ENCODE measurements around the gene NRAP.

NRAP gene

DNA sequence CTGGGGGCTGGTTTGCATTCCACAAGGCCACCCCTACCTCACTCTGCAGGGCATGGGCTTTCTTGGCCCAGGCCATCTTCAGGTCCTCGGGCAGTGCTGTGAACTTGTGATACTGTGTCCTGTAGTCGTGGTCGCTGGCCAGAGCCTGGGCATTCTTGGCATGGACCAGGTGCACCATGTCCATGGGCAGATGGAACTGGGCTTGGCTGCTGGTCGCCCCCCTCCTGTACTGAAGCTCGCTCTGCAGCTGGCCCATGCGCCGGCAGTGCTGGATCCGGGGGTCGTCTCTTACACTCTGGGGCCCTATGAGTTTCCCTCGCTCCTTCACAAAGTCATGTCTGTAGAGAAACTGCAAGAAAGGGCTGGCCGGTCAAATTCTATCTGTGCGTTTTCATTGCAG lies 59.3 kb downstream of the NRAP start:
- DNase-seq = no peak

DNA sequence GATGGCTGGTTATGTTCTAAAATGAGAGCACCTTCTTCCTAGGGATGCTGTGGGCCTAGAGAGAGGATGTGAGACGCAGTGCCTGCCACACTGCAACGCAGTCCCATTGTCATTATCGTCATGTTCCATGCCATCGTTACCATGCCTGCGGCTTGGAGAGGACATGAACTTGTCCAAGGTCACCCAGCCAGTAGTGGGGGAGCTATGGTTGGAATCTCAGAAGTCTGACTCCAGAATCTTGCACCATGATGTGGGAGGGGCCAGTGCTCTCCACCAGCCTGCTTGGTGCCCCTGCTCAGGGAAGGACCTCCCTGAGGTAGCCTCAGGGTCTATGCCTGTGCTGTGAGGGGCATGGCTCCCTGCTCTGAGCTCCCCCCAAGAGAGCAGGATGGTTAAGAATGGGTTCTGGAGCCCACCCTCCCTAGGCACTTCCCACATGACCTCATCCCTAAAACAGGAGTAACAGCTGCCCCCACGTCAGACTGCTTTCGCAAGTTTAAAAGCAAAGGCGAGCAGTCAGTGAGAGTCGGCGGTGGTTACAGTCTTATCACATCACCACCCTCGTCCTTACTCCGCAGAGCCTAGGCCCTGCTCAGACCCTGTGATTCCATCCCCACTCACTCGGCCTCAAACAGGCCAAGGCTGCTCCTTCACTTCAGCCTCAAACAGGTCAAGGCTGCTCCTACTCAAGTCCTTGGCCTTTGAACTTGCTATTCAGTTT lies 60.6 kb downstream of the NRAP start:
- no peak for DNase-seq

DNA sequence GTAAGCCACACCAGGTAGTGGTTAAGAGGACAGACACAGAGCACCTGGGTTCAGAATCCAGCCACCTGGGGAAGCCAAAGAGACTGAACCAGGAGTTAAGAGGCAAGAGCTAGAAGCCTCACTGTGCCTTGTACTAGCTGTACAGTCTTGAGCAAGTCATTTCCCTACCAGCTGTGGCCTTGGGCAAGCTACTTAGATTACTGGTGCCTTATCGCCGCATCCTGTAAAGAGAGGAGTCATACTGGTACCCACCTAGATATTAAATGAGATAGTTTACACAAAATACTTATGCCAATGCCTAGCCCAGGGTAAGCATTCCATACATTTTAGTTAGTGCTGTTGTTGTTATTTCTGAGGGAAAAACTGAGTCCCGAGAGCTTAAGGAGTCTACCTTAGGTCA lies 63.3 kb downstream of the NRAP start:
- no peak for DNase-seq

DNA sequence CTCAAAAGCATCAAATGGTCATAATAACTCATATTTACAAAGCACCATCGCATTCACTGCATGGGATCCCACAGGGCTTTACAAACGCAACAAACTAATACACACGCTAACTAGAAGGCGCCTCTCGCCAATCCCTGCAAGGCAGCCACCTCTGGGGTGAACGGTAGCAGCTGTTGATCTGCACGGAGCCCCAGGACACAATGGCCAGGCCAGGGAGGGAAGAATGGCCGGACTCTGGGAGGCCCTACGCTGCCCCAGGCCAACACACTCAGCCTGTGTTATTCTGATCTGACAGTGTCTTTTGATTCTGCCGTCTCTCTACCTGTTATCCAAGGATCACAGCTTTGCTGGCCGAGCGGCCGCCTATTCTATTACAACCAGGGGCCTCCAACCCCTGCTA lies 69.2 kb downstream of the NRAP start:
- DNase-seq = no peak

DNA sequence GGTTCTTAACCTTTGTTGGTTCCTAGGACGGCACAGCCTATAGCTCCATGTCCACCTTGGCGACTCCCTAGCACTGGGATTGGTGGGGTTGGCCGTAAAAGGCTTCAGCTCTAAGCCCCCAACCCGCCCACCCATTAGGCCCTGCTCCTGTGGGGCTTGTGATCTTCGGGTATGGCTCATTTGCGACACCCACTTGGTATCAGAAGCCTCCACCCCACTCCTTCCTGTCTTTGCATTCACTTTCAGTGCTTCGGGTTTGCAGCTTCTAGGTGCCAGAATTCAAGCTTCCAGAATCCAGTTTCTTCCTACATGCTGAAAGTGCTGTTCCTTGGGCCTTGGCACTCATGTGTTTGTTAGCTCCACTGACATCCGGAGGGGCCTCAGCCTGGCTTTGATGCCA lies 71.5 kb downstream of the NRAP start:
- DNase-seq = no peak

DNA sequence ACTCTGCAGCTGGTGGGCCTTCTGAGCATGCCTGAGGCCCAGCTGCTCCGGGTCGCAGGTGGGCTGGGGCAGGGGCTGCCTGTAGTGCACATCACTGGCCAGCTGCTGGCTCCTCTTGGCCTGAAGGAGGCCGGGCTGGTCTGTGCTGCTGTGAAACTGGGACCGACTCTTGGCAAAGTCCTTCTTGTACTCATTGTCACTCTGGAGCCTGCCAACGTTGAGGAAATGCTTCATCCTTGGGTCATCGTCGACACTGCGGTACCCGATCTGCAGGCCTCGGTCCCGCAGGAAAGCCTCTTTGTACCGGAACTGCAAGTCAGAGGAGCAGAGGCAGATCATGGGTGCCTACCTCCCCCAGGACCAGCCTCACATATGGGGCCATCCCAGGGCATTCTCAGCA lies 73.3 kb downstream of the NRAP start:
- no peak for DNase-seq

DNA sequence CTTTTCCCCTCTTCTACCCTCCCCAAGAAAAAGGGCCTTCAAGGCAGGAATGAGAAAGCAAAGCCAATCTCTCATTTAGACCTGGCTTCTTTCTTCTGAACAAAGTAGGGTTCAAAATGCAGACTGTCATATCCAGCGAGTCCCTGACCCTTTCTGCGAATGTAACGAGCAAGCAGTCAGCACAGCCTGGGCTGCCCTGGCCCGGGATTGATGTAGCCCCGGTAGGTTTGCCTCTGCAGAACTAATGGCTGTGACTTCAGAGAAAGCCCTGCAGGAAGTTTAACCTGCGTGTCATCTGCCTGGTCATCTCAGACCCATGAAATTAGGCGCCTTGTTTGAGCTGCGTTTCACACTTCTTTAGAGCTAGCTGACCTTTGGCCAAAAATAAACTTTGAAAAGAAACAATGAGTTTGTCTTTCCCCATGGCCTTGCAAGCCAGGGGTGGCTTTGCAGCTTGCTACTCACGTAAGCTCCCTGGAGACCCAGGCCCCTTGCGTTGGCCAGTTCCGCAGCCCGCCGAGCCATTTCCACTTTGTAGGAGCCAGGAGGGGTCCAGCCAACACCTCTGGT lies 74.6 kb downstream of the NRAP start:
- DNase-seq = no peak

DNA sequence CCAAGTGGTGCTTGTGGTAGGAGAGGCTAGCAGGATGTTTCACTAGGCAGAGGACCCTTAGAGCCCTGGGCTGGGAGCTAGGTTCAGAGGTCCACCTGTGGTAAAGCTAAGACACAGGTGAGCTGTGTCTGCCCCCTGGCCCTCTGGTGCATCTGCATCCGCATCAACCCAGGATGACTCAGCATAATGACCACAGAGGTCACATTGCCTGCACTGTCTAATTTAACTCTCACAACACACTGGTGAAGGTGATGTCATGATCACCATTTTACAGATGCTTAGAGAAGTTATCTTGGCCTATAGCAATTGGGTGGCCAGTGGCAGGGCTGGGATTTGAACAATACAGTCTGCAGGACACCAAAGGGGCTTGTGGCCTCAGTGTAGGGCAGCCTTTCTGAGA lies 77.9 kb downstream of the NRAP start:
- DNase-seq = no peak

DNA sequence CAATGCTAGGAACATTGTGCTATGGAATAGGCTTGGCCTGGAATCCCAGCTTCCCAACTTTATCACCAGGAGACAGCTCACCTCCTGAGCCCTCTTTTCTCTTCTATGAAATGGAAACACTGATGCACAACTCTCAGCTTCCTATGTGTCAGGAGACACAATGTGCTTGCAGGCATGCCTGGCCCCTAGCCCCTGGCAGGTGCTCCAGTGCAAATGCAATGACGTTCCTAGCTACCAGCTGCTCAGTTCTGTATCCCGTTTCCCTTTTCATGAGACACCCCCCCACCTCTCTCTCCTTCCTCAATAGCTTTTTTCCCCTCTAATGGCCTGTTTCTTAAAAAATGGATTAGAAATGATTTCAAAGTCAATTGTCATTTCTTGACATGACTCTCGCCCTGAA lies 80.3 kb downstream of the NRAP start:
- DNase-seq = no peak

DNA sequence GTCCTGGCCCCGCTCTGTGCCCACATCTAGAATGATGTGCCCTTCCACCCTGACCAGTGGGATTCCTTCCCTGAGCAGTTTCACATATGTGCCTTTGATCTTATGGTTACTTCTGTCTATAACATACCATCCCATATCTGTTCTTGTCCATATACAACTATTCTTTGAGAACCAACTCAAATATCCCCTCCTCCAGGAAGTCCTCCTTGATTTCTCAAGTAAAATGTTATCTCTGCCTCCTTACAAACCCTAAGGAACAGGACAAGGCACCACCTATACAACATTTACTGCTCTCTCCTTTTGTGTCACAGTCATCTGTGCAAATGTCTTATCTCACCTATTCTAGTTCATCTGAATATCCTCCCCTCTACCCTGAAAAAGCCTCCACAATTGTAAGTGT lies 82.7 kb downstream of the NRAP start:
- no peak for DNase-seq

DNA sequence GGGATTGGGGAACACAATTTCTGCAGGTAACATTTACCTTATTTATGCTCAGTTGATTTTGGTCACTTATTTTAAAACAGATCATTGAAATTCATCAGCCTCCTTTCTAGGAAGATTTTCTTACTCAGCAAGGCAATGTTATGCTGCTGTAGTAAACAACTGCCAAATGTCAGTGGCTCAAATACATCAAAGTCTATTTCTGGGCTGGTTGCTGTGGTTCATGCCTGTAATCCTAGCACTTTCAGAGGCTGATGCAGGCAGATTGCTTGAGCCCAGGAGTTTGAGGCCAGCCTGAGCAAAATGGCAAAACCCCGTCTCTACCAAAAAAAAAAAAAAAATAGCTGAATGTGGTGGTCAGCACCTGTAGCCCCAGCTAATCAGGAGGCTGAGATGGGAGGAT lies 85.1 kb downstream of the NRAP start:
- no peak for DNase-seq

DNA sequence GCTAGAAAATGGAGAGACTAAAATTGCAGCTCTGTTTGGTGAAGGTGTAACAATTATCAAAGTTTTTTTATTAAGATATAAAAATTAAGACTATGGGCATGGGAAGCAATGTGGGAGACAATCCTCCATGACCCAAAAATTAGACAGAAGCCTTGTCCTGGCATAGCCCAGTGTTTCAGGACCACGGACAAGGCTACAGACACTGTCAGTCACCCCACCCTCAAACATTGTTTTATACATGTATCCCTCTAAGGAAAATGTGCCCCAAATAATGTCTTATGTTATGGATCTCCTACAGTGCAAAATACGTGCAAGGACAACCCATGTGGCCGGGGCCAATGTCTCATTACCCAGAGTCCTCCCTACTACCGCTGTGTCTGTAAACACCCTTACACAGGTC lies 87.0 kb downstream of the NRAP start:
- DNase-seq = no peak

DNA sequence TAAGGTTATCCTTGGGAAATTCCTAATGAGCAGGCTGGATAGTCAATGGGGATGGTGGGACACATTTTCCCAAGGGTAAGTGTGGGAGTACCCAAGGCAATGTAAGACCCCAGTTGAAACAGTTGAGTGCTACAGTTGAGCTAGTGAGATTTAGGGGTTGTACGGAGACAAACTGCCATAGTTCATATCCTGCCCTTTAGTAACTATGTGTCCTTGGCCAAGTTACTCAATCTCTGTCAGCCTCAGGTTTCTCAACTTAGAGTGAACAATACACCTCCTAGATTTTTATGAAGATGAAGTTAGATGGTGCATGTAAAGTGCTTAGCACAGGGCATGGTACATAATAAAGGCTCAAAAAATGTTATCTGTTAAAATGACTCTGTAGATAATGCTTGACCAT lies 90.5 kb downstream of the NRAP start:
- no peak for DNase-seq

DNA sequence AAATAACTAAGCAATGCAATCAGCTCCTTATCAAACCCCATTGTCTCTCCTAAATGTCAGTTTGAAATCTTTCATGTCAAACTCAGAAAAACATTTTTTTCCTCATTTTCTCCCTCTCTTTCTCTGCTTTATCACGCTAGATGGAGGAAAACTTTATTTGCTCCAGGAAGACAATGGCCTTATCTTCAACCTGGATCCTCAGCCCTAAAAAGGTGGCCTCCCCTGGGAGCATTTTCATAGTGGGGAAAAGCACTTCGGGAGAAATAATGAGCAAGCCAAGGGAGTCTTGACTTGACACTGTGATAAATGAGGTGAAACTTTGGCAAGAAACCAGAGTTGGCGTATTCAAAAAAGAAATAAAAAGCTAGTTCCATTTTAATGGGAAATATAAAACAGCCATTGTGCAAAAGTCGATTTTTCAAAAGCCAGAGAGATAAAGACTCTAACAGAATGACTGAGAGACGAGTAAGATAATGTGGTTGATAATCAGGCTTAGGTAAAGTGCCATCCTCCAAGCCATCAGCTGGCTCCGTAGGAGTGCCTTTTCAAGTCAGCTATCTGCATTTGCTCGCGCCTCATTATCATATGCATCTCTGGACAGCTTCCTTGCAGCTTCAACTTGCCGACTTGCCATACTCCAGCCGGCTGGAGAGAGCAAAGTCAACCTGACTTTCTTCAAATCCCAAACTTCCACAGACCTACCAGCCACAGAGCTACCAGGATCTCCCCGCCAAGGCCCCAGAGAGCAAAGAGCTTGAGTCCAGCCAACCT lies 91.1 kb downstream of the NRAP start:
- no peak for DNase-seq

DNA sequence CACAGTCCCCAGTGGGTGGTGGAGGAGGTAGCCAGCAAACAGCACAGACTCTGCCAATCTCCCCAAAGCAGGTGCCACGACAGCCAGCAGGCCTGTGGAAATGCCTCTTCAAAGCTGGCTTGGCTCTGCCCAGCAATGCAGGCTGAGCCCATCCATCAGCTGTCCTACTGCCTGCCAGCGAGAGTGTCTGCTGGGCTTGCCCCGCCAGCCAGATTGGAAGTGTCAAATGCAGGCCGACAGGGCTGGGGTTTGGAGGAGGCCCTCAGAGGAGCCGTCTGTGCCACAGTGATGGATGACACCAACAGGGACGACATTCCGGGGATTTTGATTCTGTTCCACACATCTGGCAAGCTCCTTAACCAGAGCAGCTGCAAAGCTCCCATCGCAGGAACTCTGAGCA lies 94.3 kb downstream of the NRAP start:
- DNase-seq = no peak

DNA sequence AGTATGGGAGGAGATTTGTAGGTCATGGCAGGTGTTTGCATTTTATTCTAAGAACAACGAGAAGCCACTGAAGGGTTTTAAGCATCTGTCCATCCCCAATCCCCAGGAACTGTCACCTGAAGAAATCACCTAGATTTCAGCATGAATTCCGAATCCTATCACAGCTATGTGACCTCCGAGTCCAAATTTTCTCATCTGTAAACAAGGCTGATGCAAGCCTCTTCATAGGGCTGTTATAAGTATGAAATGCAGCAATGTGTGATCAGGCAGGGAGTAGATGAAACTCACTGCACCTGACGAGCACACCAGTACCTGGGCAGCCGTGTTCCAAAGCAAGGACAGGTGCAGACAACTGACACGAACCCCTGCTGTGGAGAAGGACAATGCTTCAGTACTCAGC lies 97.0 kb downstream of the NRAP start:
- DNase-seq = peak; percentile 80

DNA sequence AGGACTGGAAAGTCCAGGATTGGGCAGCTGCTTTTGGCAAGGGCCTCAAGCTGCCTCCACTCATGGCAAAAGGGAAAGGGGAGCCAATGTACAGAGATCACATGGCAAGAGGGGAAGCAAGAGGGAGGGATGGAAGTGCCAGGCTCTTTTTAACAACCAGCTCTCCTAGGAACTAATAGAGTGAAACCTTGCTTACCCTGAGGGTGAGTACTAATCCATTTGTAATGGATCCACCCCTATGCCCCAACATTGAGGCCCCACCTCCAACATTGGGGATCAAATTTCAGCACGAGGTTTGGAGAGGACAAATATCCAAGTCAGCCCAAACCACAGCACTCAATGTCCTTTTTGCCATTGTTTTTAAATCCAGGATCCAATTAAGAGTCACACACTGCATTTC lies 98.5 kb downstream of the NRAP start:
- peak; percentile 25 for DNase-seq

DNA sequence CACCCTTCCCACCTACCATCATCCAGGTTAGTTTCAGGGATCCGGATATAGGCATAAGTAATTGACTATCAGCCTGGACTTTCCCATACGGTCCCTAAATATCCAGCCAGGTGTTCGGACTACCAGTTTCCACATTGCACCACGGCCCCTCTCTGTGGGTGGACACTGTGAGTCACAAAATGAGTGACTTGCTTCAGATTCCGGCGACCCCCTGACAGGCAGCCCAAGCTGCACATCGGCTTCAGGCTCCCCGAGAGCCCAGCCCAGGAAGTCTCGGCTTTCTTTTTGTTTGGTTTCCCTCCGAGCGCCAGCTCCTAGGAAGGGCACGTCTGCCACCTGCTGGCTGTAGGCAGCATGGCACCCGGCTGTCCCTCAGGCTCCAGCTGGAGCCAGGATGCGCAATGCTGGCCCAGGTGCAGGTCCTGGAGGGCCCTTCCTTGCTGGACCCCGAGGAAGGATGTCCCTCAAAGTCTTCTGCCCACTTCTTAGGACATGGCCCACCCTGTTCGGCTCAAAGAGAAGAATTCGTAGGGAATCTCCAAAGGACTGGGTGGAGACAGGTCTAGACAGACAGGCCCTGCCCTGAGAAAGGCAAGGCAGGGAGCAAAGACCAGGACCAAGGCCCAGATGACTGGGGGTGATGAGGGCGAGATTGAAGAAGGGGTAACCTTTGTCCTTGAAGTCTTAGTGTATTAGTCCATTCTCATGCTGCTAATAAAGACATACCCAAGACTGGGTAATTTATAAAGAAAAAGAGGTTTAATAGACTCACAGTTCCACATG lies 100.3 kb downstream of the NRAP start:
- DNase-seq = peak; percentile 52

DNA sequence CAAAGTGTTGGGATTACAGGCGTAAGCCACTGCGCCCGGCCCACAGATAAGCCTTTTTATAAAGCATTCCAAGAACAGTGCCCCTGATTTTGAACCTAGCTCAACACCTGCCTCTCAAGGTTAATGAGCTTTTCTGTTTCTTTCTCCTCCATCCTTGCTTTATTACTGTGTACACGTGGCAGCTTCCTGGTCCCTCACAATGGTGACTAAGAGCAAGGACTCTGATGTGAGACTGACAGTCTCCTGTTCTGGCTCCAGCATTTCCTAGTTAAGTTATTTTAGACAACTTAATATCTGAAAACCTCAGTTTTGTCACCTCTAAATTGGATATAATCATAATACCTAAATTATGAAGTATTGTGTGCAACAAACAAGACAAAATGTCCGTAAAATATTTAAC lies 101.1 kb downstream of the NRAP start:
- peak; percentile 10 for DNase-seq

DNA sequence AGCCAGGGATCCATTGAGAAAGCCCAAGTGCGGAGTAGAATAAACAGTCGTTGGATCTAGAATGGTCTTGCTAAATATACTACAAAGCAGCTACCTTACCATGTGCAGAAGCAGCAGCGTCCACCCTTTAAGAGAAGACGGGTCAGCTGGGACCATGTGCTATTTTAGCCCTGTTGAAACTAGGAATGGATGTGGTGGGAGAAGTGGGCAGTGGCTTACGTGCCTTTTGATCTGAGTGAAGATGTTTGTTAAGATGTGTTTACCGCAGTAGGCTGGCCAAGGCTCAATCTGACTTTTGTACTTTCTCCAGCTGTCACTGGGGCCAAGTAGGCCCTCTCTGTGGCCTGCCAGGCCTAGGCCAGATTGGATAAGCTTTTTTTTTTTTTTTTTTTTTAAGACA lies 101.8 kb downstream of the NRAP start:
- DNase-seq = no peak

DNA sequence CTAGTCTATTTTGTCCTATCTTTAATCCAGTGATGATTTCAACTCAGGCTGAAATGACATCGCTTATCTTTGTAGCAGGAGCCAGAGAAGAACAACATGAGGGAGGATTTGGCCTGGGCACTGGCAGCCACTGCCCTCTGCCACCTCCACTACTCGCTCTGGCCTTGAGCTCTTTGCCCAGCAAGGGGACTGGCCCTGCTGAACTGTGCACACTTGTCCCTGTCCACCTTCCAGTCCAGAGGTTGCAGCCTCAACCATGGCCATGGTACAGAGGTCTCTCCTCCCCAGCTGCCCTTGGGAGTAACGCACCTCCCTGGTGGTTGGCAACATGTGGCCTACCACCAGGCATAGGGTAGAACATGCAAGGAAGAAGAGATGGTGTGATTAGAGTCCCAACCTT lies 102.6 kb downstream of the NRAP start:
- DNase-seq = no peak

DNA sequence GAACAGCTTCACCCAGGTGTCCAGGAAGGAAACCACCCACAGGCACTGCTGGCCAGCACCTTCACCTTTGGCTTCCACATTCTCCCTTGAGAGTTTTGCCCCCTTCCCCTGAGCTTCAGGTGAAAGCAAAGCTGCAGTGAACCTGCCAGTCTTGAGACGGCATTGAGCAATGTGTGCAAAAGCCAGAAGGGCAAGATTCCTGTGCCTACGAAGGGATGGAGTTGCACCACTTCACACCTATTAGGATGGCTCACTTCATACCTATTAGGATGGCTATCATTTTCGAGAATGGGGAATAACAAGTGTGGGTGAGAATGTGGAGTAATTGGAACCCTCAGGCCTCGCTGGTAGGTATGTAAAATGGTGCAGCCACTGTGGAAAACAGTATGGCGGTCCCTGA lies 103.8 kb downstream of the NRAP start:
- DNase-seq = no peak

DNA sequence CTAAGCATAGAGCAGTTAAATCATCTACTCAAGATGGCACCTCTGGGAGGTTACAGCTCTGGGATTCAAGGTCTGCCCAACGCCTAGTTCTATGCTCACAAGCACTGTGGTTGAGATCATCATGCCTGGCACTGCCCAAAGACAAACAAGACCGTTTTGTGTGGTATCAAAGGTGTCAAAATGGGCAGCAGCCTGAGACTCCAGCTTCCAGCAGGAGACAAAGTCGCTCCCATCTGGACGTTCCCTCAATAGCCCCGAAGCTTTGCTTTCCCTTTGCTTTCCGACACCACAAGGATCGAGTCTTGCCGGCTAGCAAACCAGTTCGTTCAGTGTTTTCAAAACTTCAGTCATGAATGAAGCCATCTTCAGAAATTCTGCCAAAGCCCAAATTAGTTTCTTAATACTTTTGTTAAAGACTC lies 105.9 kb downstream of the NRAP start:
- DNase-seq = no peak

DNA sequence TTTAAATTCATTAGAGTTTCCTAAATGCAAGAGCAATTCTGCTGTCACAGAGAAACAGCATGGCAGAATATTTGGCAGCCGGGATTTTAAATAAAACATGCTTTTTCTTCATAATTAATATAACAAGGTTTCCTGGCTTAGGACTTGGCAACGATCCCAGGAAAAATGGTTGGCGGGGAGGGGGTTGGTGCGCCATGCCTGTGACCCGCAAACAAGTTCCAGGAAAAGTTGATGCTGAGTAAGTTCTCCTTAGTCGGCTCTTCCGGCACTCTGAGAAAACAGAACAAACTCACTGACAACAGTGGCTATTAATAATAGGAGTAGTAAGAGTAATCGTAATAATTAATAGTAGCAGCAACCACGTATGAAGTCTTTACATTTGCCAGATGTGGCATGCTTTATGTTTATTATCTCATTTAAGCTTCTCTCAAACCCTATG lies 106.4 kb downstream of the NRAP start:
- DNase-seq = no peak

All from DMS153 (cell line).